ENCODE measurements around the gene ANKRD55.
A peak's percentile ranks its signal among the peaks of the same experiment; 100 is the strongest.
"Not testable (repeated sequence)": the region's sequence is repeated elsewhere in the genome, so short reads cannot be mapped to it uniquely, and the experiment has no call there.

Gene ANKRD55

DNA sequence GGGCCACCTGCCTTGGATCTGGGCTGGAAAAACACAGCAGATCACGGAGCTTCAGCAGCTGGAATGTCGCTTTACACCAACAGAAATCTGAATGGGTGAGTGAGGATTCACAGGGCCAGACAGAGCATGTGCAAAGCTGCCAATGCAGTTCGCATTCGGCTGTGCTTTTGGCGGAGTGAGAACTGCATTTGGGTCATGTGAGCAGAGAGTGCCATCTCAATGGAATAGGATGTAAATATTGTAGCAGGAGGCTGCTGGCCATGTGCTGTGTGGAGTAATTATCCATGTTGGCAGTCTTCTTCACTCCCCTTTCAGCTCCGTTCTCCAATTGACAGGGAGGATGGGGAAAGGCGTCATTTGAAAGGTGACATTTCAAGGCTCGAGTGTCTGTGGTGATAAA, at the start of gene ANKRD55:
Gene ANKRD55 (minus strand): TSS at position 101 of the 400 bp plus-strand sequence. CDS start 417 bp downstream, outside the sequence.
- DNase-seq, result no peak

DNA sequence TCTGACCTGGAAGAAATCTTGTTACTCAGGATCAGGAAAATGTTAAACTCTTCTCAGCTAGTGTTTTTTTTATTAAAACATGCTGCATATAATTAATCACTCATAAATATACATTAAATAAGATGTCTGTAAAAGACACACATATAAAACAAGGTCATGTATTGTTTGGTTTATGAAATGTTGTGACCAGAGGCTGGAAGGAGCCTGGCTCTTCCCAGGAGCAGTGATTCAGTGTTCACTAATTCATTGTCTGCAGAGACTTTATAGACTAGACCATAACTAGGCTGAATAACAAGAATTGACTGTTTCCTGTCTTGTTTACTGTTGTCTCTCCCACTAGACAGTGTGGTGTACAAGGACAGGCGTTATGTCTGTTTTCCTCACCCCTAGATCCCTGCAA, 49.1 kb upstream of the ANKRD55 start:
- no peak for DNase-seq

DNA sequence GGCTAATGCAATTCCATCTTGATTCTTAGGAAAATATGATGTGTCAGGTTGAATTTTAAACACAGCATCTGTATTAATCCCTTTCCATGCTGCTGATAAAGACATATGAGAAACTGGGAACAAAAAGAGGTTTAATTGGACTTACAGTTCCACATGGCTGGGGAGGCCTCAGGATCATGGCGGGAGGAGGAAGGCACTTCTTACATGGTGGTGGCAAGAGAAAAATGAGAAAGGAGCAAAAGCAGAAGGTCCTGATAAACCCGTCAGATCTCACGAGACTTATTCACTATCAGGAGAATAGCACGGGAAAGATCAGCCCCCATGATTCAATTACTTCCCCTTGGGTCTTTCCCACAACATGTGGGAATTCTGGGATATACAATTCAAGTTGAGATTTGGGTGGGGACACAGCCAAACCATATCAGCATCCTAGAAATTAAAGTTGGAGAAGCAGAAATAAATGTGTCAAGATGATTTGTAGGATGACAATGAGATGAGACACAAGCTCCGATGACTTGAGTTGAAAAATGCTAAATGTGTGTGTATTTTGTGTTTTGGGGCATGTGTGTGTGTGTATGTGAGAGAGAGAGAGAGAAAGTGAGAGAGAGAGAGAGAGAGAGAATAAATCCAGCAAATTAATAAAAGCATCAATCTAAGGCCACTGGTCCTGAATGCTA, 48.5 kb upstream of the ANKRD55 start:
- no peak for DNase-seq

DNA sequence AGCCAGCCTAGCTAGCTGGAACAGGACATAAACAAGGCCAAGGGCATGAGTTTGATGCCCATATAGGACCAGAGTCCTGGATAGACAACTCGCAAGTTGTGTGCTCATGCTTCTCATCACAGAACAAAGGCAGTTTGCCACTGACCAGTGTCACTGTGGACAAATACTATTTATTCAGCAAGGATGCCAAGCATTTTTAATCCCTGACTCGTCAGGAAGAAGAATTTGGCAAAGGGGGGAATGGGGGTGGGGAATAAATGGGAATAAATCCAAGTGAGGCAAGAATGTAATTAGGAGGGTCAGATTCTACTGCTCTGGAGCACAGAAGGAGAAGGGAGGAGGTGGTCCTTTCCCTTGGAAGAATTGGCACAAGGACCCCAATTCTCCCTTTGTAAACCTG, 46.8 kb upstream of the ANKRD55 start:
- DNase-seq, result no peak

DNA sequence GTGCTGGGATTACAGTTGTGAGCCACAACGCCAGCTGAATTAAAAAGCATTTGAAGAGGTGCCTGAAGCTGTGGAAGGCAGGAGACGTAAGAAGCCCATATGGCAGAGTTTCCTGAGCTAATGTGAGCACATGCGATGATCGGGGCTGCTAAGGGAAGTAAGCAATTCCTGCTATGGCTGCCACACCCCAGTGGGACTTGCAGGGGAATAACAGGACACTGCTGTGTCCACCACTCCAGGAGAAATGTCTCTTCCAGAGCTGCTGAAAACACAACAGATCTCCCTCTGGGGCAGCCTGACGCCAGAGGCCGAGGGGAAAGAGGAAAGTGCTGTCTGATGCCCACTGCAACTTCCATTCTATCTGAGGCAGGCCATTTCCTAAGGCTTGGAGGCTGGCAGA, 46.2 kb upstream of the ANKRD55 start:
- DNase-seq, result no peak

DNA sequence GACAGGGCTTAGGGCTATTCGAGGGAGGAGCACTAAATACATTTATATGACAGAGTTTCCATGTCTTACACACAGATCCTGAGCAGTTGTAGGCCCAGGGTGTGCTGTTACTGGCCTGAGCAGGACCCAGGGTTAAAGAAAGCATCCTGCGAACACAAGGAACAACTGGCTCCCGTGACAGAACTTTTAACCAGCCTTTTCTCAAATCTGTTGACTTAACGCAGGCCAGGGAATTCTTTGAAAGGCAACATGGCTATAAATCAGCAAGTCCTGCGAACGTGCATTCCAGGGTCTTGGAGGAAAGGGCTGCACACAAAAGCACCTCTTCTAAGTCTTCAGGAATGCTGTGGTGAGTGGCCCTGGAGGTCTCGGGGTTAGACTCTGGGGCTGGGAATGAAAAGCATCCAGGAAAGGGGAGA, 45.2 kb upstream of the ANKRD55 start:
- no peak for DNase-seq

DNA sequence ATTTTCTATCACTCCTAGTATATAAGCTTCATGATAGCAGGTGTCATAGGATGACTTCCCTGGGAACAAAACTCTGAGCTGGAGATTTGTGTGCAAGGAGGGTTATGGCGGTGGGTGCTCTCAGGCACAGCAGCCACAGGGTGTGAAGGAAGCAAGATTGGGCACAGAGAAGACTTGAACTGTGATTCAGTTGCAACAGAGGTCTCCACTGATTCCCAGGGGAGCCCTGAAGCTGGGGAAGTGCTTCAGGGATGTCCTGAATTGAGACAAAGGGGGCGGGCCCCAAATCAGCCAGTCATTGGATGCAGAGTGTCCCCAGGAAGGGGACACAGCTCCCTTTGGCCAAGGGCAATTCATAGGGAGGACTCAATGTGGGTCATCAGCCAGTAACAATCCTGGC, 44.4 kb upstream of the ANKRD55 start:
- DNase-seq, result no peak

DNA sequence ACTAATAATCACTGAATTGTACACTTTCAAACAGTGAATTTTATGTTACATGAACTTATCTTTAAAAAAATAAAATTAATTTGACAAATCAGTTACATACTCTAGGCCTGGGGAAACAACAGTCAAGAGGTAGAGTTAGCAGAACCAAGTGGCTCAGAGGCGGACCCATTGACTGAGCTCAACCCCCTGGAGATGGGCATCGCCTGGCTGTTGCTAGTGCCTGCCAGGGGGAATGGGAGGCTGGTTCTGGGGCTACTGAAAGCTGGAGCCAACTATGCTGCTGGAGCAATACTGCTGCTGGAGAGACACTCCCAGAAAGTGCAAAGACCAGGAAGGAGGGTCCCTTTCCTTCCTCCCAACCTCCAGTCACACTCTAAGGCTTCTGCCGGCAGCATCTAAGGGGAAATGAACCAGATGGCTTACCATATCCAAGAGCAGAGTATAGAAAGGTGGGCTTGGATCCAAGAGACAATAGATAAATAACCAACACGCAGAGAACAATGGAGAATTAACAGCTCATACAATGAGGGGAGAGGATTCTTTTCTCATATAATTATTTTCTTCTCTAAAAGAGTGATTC, 40.3 kb upstream of the ANKRD55 start:
- no peak for DNase-seq

DNA sequence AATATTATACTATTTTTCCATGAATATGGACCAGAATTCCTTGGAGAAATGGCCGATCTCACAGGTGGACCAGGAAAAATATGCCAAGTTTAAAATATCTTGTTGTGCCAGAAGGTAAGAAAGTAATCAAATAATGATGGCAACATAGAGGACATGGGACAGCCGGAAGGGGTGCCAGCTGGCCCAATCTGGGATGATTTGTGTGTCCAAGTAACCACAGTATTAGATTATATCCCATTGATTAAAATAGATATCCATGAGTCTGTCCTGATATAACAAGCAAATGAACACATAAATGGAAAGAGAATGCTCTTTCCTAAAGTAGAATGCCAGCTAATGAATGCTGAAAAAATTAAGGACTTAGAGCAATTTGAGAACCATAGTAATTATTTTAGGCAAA, 39.6 kb upstream of the ANKRD55 start:
- no peak for DNase-seq

DNA sequence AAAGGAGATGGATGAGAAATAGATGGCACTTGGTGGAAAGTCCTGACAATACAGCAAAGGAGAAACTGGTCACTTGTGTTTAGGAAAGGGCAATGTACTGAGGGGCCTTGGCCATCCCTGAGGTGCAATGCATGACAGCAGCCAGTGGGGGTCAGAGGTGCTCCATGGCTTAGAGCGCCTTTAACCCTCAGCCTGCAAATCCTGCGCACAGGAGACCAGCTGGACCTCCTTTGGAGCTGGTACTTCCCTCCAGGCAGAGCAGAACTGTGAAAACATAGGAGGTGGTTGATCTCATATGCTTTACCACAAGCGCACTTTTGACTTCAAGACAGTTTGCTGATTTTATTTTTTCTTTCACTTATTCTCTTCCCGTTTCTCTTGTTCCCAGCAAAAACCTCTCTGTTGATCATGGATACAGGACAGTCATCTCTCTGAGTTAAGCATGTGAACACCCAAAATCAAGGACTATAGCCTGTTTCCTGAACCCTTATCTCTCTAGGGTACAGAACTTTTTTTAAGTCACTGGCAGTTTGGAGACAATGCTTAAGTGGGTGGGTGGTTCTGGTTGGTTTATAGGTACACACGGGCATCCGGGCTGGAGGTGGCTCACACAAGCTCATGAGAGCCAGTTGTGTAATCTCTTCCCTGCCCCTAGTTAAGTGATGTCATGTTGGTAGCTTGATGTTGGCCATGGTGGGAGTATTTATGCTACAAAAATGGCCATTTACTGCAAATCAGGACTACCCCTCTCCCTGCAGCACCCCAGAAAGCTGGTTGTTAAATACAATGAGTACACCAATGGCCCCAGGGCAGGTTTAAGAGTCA, 37.6 kb upstream of the ANKRD55 start:
- peak; percentile 83 to 86 for DNase-seq

DNA sequence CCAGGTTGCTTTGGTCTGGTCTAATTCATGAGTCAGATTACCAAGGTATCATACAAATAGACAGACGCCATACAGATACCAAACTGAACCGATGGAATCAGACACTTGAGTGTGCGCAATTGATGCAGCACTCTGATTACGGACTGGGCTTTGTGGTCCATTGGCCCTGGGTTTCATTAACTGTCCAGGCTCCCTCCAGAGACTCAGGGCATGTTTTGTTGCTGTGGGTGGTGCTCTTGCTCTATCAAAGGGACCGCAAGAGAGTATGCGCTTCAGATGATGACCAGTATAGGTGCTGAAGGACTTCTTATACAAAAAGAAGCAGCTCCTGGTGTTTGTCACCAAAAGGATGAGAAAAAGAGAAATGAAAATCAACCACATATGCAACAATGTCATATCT, 36.9 kb upstream of the ANKRD55 start:
- peak in 1 of 2 experiments; percentile 18 for DNase-seq

DNA sequence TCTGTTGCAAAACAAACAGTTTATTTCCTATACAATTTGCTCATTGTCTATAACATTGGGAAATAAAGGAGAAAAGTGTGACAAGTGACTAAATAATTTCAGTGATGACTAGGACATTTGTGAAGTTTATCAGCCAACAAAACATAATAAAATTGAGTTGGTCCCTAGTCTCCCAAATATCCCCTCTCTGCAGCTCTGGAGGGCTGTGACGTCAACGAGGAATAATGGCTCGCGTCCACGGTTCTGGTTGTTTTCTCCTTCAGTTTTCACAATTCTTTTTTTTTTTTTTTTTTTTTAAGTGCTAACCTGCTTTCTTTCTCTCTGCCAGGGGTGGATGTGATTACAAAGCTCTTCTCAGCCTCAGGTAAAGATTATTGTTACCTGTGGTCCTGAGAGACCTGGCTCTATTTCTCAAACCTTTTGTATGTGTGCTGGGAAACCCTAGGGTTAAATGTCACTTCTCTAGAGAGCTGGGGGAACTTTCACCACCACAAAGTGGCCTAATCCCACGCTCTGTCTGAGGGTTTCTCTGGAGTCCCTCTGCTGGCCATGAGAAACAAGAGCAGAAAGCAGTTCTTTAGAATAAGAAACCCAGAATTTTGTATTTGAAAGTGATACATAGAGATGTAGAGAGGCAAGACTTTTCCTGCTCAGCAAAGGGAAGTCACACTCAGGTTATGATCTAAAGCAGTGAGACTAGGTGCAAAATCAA, 36.2 kb upstream of the ANKRD55 start:
- DNase-seq, result peak in 1 of 2 experiments; percentile 11

DNA sequence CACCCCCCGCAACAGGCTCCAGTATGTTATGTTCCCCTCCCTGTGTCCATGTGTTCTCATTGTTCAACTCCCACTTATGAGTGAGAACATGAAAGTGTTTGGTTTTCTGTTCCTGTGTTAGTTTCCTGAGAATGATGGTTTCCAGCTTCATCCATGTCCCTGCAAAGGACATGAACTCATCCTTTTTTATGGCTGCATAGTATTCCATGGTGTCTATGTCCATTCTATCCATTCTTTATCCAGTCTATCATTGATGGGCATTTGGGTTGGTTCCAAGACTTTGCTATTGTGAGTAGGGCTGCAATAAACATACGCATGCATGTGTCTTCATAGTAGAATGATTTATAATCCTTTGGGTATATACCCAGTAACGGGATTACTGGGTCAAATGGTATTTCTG, 35.6 kb upstream of the ANKRD55 start:
- not testable (repeated sequence) for DNase-seq

DNA sequence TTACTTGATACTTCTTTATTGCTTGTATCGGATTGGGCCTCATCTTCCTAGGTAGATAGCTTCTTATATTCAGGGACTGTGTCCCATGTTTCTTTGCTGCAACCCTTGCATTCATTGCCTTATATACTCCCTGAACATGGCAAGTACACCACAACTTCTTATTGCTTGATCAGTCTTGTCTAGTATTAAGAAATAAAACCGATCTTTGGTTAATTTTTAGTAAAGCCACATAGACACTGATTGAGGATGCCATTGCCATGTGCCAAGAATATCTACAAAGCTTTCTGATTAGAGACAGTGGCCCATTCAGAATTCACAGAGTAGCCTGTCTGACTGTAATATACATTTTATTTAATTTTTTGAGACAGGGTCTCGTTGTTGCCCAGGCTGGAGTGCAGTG, 34.7 kb upstream of the ANKRD55 start:
- DNase-seq, result no peak

DNA sequence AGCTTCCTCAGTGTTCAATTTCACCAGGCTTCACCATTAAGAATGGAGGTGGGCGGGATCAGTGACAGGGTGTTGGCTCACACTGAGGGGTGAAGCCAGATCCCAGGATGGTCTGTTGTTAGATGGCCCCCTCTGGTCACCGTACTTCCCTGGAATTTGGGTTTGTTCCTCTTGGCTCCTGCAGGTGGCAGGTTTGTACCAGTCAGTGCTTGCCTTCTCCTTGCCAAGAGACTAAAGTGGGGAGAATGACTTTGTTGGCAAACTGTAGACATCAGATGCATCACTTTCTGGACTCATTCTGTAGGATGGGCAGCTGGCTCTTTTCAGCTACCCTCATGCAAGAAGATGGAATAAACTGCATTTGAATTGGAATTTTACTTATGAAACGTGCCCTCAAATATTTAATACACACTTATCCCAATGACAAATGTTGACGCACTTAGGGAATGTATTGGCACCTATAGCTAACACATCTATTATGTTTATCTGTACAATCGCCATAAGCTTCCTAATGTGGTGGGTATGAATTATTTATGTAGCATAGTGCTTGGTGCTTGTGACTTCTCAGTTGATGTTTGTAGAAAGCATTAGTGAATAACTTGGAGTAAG, 31.4 kb upstream of the ANKRD55 start:
- DNase-seq, result peak; percentile 12 to 24

DNA sequence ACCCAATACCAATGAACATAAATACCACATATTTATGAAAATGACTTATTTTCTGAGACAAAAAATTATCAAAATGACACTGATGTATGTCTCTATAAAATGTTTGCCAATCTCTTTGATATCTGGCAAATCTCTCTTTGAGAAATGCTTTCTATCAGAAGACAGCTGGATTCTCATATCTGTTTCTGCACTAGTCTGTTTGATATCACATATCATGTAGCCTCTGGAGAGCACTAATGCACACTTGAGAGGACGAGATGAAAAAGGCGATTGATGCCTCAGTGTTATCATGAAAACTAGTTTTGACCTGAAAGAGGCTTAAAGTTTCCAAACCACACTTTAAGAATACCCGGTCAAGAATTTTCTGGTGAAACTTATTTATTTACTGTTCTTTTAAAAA, 29.1 kb upstream of the ANKRD55 start:
- DNase-seq, result no peak

DNA sequence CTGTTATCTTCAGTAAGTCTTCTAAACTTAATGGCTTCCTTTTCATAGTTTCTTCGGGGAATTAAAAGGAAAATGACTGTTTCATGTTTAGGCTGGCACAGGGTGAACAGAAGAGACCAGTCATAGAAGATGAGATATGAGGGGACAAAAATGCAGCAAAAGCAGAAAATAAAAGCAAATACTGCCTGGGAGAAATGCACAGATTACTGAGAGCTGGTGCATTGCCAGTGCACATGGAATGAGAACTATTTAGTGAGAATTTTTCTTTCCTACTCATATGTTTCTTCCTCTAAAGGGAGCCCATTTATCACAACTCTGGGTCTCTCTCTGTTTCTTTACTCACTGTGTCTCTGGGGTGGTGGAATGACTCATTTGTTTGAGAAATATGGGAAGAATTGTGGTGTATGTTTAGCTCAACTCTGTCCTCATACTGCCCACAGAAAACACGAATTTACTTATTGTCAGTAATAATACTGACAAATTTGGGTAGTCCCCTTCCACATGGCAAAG, 25.9 kb upstream of the ANKRD55 start:
- no peak for DNase-seq

DNA sequence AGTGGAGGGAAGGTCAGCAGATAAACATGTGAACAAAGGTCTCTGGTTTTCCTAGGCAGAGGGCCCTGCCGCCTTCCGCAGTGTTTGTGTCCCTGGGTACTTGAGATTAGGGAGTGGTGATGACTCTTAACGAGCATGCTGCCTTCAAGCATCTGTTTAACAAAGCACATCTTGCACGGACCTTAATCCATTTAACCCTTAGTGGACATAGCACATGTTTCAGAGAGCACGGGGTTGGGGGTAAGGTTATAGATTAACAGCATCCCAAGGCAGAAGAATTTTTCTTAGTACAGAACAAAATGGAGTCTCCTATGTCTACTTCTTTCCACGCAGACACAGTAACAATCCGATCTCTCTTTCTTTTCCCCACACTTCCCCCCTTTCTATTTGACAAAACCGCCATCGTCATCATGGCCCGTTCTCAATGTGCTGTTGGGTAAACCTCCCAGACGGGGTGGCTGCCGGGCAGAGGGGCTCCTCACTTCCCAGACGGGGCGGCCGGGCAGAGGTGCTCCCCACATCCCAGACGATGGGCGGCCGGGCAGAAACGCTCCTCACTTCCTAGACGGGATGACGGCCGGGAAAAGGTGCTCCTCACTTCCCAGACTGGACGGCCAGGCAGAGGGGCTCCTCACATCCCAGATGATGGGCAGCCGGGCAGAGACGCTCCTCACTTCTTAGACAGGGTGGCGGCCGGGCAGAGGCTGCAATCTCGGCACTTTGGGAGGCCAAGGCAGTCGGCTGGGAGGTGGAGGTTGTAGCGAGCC, 24.8 kb upstream of the ANKRD55 start:
- not testable (repeated sequence) for DNase-seq

DNA sequence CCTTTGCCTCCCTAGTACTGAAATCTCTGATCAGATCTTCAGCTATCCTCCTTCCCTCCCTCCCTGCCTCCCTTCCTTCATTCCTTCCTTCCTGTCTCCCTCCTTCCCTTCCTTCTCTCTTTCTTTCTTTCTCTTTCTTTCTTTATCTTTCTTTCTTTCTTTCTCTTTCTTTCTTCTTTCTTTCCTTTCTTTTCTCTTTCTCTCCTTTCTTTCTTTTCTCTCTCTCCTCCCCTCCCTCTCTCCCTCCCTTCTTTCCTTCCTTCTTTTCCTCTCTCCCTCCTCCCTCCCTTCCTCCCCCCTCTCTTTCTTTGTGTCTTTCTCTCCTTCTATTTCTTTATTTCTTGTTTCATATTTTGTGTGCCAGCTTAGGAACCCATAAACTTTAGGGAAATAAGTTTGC, 23.9 kb upstream of the ANKRD55 start:
- no peak for DNase-seq

DNA sequence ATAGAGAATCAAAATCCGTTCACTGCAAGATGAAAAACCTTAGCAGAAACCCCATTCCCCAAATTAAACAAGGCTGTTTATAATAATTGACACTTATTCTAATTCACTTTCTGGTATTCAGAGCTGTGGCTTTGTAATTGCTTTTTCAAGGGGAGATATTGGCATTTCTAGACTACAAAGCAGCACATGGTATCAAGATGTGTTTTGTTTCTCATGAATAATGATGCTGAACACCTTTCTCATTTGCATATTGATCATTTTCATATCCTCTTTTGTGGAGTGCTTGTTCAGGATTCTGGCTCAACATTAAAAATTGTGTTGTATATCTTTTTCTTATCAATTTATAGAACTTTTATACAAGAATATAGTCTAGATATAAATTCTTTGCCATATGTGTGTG, 22.4 kb upstream of the ANKRD55 start:
- DNase-seq, result no peak

DNA sequence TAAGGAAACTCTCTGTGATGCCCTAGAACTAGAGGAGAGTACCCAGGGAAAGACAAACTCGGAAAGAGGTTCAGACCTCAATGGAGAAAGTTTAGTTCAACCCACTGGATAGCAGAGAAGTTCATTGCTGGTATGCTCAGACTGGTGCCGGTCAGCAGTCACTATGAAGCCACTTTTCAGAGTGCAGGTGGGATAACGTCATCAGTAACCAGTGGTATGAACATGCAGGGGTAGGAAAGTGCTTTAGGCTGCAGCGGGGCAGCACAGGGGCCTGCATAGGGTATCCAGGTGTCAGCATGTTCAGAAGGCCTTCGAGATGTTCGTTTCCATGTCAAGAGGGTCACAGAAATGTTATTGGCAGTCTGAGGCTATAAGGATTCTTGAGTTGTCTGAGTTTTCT, 20.8 kb upstream of the ANKRD55 start:
- no peak for DNase-seq

DNA sequence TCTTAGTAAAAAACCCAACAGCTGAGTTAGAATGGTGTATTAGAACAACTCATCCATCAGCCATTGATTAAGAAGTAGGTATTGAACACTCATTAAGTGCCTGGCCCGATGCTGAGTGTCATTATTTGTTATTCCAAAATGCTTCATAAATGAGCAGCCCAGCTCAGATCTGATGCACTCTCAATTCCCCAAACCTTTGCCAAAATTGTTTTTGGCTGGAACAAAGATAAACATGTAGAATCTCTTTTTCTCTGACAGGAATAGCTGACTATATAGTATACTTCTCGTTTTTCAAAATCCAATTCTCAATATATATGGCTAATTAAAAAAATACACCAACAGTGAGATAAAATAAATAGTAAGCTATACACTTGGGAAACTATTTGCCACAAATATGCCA, 20.0 kb upstream of the ANKRD55 start:
- no peak for DNase-seq

All from activated CD4-positive, alpha-beta T cell treated with anti-CD3 and anti-CD28 coated beads, Interleukin-2, amount 50 U/mL, for 48 hours (primary cell).